DOHH2 (cell line): ENCODE results near the gene COQ4.

Source experiments
- EZH2phosphoT487 ChIP-seq: fragments of 200-600 bp; sonication (generic); IDR thresholded peaks from 2 replicates; pipeline ENCODE4 v1.6.1; 2017; ENCODE audit warnings: borderline replicate concordance, mild to moderate bottlenecking, antibody characterized with exemption, low read length, moderate library complexity, mixed read lengths
- TF ChIP-seq, protein P1 (sequence below): fragments of 200-600 bp; sonication (generic); IDR thresholded peaks from one replicate; pipeline ENCODE4 v1.5.1; 2014; ENCODE audit warnings: antibody characterized with exemption, mild to moderate bottlenecking, low read depth, low read length; ENCODE audit not compliant: poor library complexity, severe bottlenecking

GRCh38 chr9:128372784-128373183 lies 50.1 kb downstream of the COQ4 start:
- TF ChIP-seq, protein P1, sequence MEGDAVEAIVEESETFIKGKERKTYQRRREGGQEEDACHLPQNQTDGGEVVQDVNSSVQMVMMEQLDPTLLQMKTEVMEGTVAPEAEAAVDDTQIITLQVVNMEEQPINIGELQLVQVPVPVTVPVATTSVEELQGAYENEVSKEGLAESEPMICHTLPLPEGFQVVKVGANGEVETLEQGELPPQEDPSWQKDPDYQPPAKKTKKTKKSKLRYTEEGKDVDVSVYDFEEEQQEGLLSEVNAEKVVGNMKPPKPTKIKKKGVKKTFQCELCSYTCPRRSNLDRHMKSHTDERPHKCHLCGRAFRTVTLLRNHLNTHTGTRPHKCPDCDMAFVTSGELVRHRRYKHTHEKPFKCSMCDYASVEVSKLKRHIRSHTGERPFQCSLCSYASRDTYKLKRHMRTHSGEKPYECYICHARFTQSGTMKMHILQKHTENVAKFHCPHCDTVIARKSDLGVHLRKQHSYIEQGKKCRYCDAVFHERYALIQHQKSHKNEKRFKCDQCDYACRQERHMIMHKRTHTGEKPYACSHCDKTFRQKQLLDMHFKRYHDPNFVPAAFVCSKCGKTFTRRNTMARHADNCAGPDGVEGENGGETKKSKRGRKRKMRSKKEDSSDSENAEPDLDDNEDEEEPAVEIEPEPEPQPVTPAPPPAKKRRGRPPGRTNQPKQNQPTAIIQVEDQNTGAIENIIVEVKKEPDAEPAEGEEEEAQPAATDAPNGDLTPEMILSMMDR, result no peak
- no peak for TF ChIP-seq EZH2phosphoT487
